Gastroesophageal sphincter (tissue), 4 donors: ENCODE measurements around the gene ZP3. TPM values are rescaled to one million over a fixed set of nuclear protein-coding genes. Genes with fewer than 3 reads are reported as not detected.
"Not testable (repeated sequence)": the region's sequence is repeated elsewhere in the genome, so short reads cannot be mapped to it uniquely, and the experiment has no call there.

Experiments
- ATAC-seq: fragments of 150-250 bp; one replicate; pipeline ENCODE4 v1.9.1; 2016; ENCODE audit warnings: mild to moderate bottlenecking, moderate library complexity
- H3K27ac ChIP-seq, 4 donors: fragments of 200-600 bp; sonication (generic) in 3 of 4; 1 replicate in 3 of 4; 2 replicates in 1 of 4; pipeline ENCODE4 v1.5.1; 2016 to 2019
- H3K27me3 ChIP-seq: fragments of 200-600 bp; sonication (generic); one replicate; pipeline ENCODE4 v1.5.1; 2019
- H3K36me3 ChIP-seq, 2 donors: fragments of 200-600 bp; sonication (generic); one replicate each; pipeline ENCODE4 v1.5.1; 2019; ENCODE audit warnings: control low read depth in 1 of 2
- H3K4me1 ChIP-seq, 3 donors: fragments of 200-600 bp; sonication (generic); 1 replicate in 2 of 3; 2 replicates in 1 of 3; pipeline ENCODE4 v1.5.1; 2016 to 2019; ENCODE audit warnings: control low read depth in 2 of 3
- H3K4me3 ChIP-seq, 2 donors: fragments of 200-600 bp; sonication (generic); one replicate each; pipeline ENCODE4 v1.5.1; 2019; ENCODE audit warnings: mild to moderate bottlenecking in 1 of 2, moderate library complexity in 1 of 2
- H3K9me3 ChIP-seq, 3 donors: fragments of 200-600 bp; sonication (generic); one replicate each; pipeline ENCODE4 v1.5.1; 2017 to 2019; ENCODE audit warnings: control low read depth in 2 of 3
- CTCF ChIP-seq, 4 experiments: fragments of 200-600 bp in 2 of 4; fragments of 450-650 bp in 2 of 4; sonication (generic) in 1 of 4; IDR thresholded peaks; one replicate each; pipeline ENCODE4 v1.5.1; 2017 to 2019; ENCODE audit warnings: antibody characterized with exemption in 4 of 4, mild to moderate bottlenecking in 2 of 4, moderate library complexity in 2 of 4
- EP300 ChIP-seq: sonication (generic); formaldehyde crosslinking; IDR thresholded peaks from one replicate; pipeline ENCODE4 v1.6.1; 2017; ENCODE audit warnings: antibody characterized with exemption, mild to moderate bottlenecking
- POLR2A ChIP-seq, 2 donors: fragments of 450-650 bp; IDR thresholded peaks; one replicate each; pipeline ENCODE4 v1.6.1; 2017; ENCODE audit warnings: antibody characterized with exemption in 2 of 2, mild to moderate bottlenecking in 2 of 2, moderate library complexity in 1 of 2
- POLR2AphosphoS5 ChIP-seq: sonication (generic); formaldehyde crosslinking; IDR thresholded peaks from one replicate; pipeline ENCODE4 v1.6.1; 2017; ENCODE audit warnings: antibody characterized with exemption
- WGBS, 2 donors: methylation state at CpG; one replicate each; pipeline ENCODE4 v1.1.5; 2018; ENCODE audit warnings: low coverage in 1 of 2; 5-methylcytosine and 5-hydroxymethylcytosine counted together
- total RNA-seq, 4 donors: library from RNA; depleted of rRNA; stranded (reverse); fragments of >200 nt; gene quantifications; one replicate each; pipeline ENCODE4 v1.1.0, GENCODE V29; 2016

The ZP3 gene
- total RNA-seq, 4 donors from 2014 or later: 0.20 to 4.7 (median 0.31) TPM

DNA sequence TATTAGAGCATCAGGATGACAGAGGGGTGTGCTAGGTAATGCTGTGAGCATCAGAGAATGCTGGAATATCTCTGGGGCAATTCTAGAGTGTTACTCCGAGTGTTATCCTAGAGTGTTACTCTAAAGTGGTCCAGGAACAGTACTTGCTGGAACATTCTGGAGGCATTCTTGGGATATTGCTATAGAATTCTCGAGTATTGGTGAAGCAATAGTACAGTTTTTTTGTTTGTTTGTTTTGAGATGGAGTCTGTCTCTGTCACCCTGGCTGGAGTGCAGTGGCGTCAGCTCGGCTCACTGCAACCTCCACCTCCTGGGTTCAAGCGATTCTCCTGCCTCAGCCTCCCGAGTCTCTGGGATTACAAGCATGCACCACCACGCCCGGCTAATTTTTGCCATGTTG lies 27.9 kb upstream of the ZP3 start:
- no peak for TF ChIP-seq POLR2AphosphoS5
- TF ChIP-seq EP300: no peak
- no peak for TF ChIP-seq CTCF (IDR thresholded peaks at IDR 0.05)
- TF ChIP-seq POLR2A (IDR thresholded peaks at IDR 0.05): no peak
- no peaks in the 10 kb centered on the region for H3K36me3 ChIP-seq
- H3K9me3 ChIP-seq: no peaks in the 10 kb centered on the region
- no peak for ATAC-seq
- WGBS, 2 donors: 55 to 61% methylated on average over 6 to 8 of the region's 8 CpGs
- H3K4me3 ChIP-seq: peak overlapping the region in 1 of 2 donors; percentile 54
- peak overlapping the region in 2 of 4 donors; percentile 44 to 55 for H3K27ac ChIP-seq
- peaks cover 0 to 31% (median 8%) of the 10 kb centered on the region in 3 donors for H3K4me1 ChIP-seq
- no peaks in the 10 kb centered on the region for H3K27me3 ChIP-seq

DNA sequence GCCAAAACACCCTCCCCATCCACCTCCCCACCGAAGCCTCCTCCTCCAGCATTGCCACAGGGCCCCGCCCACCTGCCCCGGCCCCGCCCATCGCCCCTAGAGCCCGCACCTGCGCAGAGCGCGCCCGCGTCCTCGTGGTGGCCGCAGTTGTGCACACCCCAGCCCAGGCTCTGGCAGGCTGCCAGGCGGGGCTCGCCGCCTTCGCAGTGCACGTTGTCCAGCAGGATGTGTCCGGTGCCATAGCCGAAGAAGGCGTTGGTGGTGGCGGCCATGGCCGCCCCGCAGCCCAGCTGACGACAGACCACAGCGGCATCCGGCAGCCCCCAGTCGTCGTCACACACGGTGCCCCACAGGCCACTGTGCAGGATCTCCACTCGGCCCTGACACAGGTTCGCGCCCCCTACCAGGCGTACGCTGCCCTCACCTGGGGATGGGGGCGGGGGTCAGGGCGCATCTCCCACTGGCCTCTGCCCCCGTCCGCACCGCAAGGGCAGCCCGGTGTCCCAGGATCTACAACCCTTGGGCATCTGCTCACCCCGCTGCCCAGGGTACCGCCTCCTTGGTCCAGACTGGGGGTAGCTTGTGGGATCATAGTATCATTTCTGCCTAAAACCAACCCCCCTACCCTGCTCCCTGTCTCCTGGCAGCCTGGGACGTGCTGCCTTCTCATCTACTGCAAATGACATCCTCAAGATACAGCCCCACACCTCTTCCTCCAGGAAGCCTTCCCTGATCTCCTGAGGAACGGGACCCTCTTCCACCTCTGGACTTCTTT lies 27.2 kb upstream of the ZP3 start:
- peak overlapping the region in 3 of 4 donors; percentile 27 to 55 (median 44) for H3K27ac ChIP-seq
- peak overlapping the region; percentile 35 to 54 for H3K4me3 ChIP-seq
- H3K9me3 ChIP-seq: no peaks in the 10 kb centered on the region
- H3K27me3 ChIP-seq: no peaks in the 10 kb centered on the region
- TF ChIP-seq POLR2A (IDR thresholded peaks at IDR 0.05) (peak; percentile 12 to 13), POLR2AphosphoS5 (peak; percentile 10), EP300 (no peak), CTCF (IDR thresholded peaks at IDR 0.05) (peak in 1 of 4 experiments; percentile 13)
- WGBS, 2 donors: 63 to 91% methylated on average over 3 to 6 of the region's 45 CpGs
- no peaks in the 10 kb centered on the region for H3K36me3 ChIP-seq
- ATAC-seq: peak; percentile 52
- H3K4me1 ChIP-seq: peaks cover 0 to 28% (median 8%) of the 10 kb centered on the region in 3 donors

DNA sequence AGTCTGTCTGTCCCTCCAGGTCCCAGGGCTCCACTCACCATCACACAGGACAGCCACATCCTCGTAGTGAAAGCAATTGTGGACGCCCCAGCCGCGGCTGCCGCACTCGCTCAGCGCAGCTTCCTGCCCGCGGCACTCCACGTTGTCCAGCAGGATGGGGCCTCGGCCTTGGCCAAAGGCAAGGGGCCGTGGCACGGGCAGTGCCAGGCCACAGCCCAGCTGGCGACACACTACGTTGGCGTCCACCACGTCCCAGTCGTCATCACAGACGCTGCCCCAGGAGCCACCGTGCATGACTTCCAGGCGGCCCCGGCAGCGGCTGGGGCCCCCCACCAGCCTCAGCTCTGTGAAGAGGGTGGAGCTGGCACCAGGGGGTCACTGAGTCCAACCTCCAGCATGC lies 24.5 kb upstream of the ZP3 start:
- Histone ChIP-seq H3K27ac (no peak overlapping the region), H3K36me3 (no peaks in the 10 kb centered on the region), H3K27me3 (no peaks in the 10 kb centered on the region), H3K4me3 (no peak overlapping the region), H3K4me1 (peaks cover 0 to 15% (median 0%) of the 10 kb centered on the region in 3 donors), H3K9me3 (no peaks in the 10 kb centered on the region)
- WGBS, 2 donors: no CpG with 5 or more reads among the region's 23 CpGs
- no peak for ATAC-seq
- TF ChIP-seq POLR2A (IDR thresholded peaks at IDR 0.05) (no peak), CTCF (IDR thresholded peaks at IDR 0.05) (no peak), POLR2AphosphoS5 (no peak), EP300 (no peak)

- not testable (repeated sequence) for H3K36me3 ChIP-seq, H3K9me3 ChIP-seq, H3K27ac ChIP-seq, H3K4me1 ChIP-seq, H3K4me3 ChIP-seq, H3K27me3 ChIP-seq
- peak; percentile 33 for ATAC-seq
- WGBS, 2 donors: 67 to 90% methylated on average over 2 to 5 of the region's 8 CpGs
These were observed 21.7 kb upstream of the ZP3 start for GRCh38 chr7:76403097-76403496.

GRCh38 chr7:76403780-76404494 lies 20.8 kb upstream of the ZP3 start:
- Histone ChIP-seq H3K4me1 (no peaks in the 10 kb centered on the region), H3K4me3 (no peak overlapping the region), H3K36me3 (no peaks in the 10 kb centered on the region), H3K27ac (no peak overlapping the region), H3K27me3 (no peaks in the 10 kb centered on the region), H3K9me3 (no peaks in the 10 kb centered on the region)
- TF ChIP-seq CTCF (IDR thresholded peaks at IDR 0.05): no peak
- no peak for TF ChIP-seq POLR2AphosphoS5
- TF ChIP-seq EP300: no peak
- TF ChIP-seq POLR2A (IDR thresholded peaks at IDR 0.05): no peak
- WGBS, 2 donors: 76 to 86% methylated on average over 5 to 7 of the region's 10 CpGs
- peak; percentile 56 for ATAC-seq
